MM.1S (cell line): ENCODE data around the gene TSEN34.
A peak's percentile ranks its signal among the peaks of the same experiment; 100 is the strongest.
"Not testable (repeated sequence)": the region's sequence is repeated elsewhere in the genome, so short reads cannot be mapped to it uniquely, and the experiment has no call there.

Experiments
- DNase-seq: peaks from one replicate; pipeline ENCODE4 v3.0.0-alpha.2; 2015
- H2AFZ ChIP-seq: fragments of 300-600 bp; sonication (generic); 2 replicates; pipeline ENCODE4 v1.6.0; 2016; ENCODE audit warnings: antibody characterized with exemption, low read length
- H3F3A ChIP-seq: fragments of 300-600 bp; sonication (generic); 2 replicates; pipeline ENCODE4 v1.6.1; 2016; ENCODE audit warnings: mild to moderate bottlenecking, antibody characterized with exemption, low read length, moderate library complexity, mixed read lengths; ENCODE audit not compliant: insufficient read depth
- H3K27ac ChIP-seq: fragments of 300-600 bp; sonication (generic); 2 replicates; pipeline ENCODE4 v1.5.1; 2016; ENCODE audit warnings: mild to moderate bottlenecking, low read length
- H3K27me3 ChIP-seq: fragments of 300-600 bp; sonication (generic); replicated peaks from 2 replicates; pipeline ENCODE4 v1.6.0; 2016; ENCODE audit warnings: low read length; ENCODE audit not compliant: insufficient read depth
- H3K36me3 ChIP-seq: fragments of 300-600 bp; sonication (generic); replicated peaks from 2 replicates; pipeline ENCODE4 v1.6.1; 2016; ENCODE audit warnings: mild to moderate bottlenecking, low read length, mixed read lengths; ENCODE audit not compliant: insufficient read depth
- H3K4me1 ChIP-seq: fragments of 300-600 bp; sonication (generic); 2 replicates; pipeline ENCODE4 v1.6.1; 2016; ENCODE audit warnings: low read length, mixed read lengths
- H3K4me2 ChIP-seq: fragments of 300-600 bp; sonication (generic); 2 replicates; pipeline ENCODE4 v1.6.0; 2016; ENCODE audit warnings: low read depth, low read length
- H3K4me3 ChIP-seq: fragments of 300-600 bp; sonication (generic); 2 replicates; pipeline ENCODE4 v1.5.1; 2016; ENCODE audit warnings: low read length, mixed read lengths
- H3K79me2 ChIP-seq: fragments of 300-600 bp; sonication (generic); 2 replicates; pipeline ENCODE4 v1.6.1; 2016; ENCODE audit warnings: mixed run types, low read length, mixed read lengths
- H3K9ac ChIP-seq: fragments of 300-600 bp; sonication (generic); 2 replicates; pipeline ENCODE4 v1.6.1; 2016; ENCODE audit warnings: low read length, mixed read lengths
- H3K9me2 ChIP-seq: fragments of 300-600 bp; sonication (generic); replicated peaks from 2 replicates; pipeline ENCODE4 v1.6.1; 2016; ENCODE audit warnings: mild to moderate bottlenecking, low read length, mixed read lengths; ENCODE audit not compliant: insufficient read depth
- H3K9me3 ChIP-seq: fragments of 300-600 bp; sonication (generic); replicated peaks from 2 replicates; pipeline ENCODE4 v1.6.1; 2016; ENCODE audit warnings: mild to moderate bottlenecking, low read length, mixed read lengths; ENCODE audit not compliant: insufficient read depth
- H4K20me1 ChIP-seq: fragments of 300-600 bp; sonication (generic); 2 replicates; pipeline ENCODE4 v1.6.1; 2016; ENCODE audit warnings: mild to moderate bottlenecking, low read length, moderate library complexity, mixed read lengths; ENCODE audit not compliant: insufficient read depth
- EZH2 ChIP-seq: fragments of 300-600 bp; sonication (generic); optimal IDR thresholded peaks from 2 replicates; pipeline ENCODE3; 2017; ENCODE audit warnings: low read depth, mild to moderate bottlenecking, antibody characterized with exemption, low read length, mixed read lengths
- EZH2phosphoT487 ChIP-seq: fragments of 300-600 bp; sonication (generic); IDR thresholded peaks from 2 replicates; pipeline ENCODE4 v1.6.1; 2018; ENCODE audit warnings: antibody characterized with exemption, low read length
- TF ChIP-seq, protein P1 (sequence below): fragments of 300-600 bp; sonication (generic); IDR thresholded peaks from 2 replicates; pipeline ENCODE4 v1.5.1; 2016; ENCODE audit warnings: antibody characterized with exemption, low read length, mixed read lengths

TSEN34 gene

GRCh38 chr19:54209058-54209810, 18.1 kb downstream of the TSEN34 start:
- Histone ChIP-seq H3F3A (peaks cover 62% of the 10 kb centered on the region), H2AFZ (no peak overlapping the region), H3K79me2 (peaks cover 30% of the 10 kb centered on the region), H4K20me1 (peaks cover 57% of the 10 kb centered on the region), H3K9ac (no peak overlapping the region), H3K36me3 (peaks cover 23% of the 10 kb centered on the region), H3K4me3 (no peak overlapping the region), H3K9me3 (no peaks in the 10 kb centered on the region), H3K4me1 (peaks cover 11% of the 10 kb centered on the region; the same call in 1 of the 2 replicates), H3K27me3 (no peaks in the 10 kb centered on the region), H3K27ac (no peak overlapping the region), H3K4me2 (no peak overlapping the region), H3K9me2 (no peaks in the 10 kb centered on the region)
- no peak for DNase-seq
- TF ChIP-seq, protein P1, sequence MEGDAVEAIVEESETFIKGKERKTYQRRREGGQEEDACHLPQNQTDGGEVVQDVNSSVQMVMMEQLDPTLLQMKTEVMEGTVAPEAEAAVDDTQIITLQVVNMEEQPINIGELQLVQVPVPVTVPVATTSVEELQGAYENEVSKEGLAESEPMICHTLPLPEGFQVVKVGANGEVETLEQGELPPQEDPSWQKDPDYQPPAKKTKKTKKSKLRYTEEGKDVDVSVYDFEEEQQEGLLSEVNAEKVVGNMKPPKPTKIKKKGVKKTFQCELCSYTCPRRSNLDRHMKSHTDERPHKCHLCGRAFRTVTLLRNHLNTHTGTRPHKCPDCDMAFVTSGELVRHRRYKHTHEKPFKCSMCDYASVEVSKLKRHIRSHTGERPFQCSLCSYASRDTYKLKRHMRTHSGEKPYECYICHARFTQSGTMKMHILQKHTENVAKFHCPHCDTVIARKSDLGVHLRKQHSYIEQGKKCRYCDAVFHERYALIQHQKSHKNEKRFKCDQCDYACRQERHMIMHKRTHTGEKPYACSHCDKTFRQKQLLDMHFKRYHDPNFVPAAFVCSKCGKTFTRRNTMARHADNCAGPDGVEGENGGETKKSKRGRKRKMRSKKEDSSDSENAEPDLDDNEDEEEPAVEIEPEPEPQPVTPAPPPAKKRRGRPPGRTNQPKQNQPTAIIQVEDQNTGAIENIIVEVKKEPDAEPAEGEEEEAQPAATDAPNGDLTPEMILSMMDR = no peak
- TF ChIP-seq EZH2phosphoT487 (no peak), EZH2 (no peak)

GRCh38 chr19:54209811-54210494, 18.8 kb downstream of the TSEN34 start:
- Histone ChIP-seq H3F3A (peaks cover 59% of the 10 kb centered on the region), H3K9ac (no peak overlapping the region), H3K4me3 (no peak overlapping the region), H2AFZ (no peak overlapping the region), H3K4me2 (no peak overlapping the region), H3K36me3 (peaks cover 16% of the 10 kb centered on the region), H3K27me3 (no peaks in the 10 kb centered on the region), H3K9me3 (no peaks in the 10 kb centered on the region), H3K9me2 (no peaks in the 10 kb centered on the region), H3K27ac (no peak overlapping the region), H4K20me1 (peaks cover 50% of the 10 kb centered on the region), H3K4me1 (peaks cover 8% of the 10 kb centered on the region; the same call in 1 of the 2 replicates), H3K79me2 (peaks cover 23% of the 10 kb centered on the region)
- no peak for TF ChIP-seq EZH2
- no peak for TF ChIP-seq EZH2phosphoT487
- TF ChIP-seq, protein P1 = no peak
- no peak for DNase-seq

- Histone ChIP-seq H3K9ac (no peak overlapping the region), H3K27ac (peak overlapping the region; percentile 29; the same call in 1 of the 2 replicates), H3K9me2 (no peaks in the 10 kb centered on the region), H3K79me2 (peaks cover 10% of the 10 kb centered on the region), H4K20me1 (peaks cover 37% of the 10 kb centered on the region), H3F3A (peaks cover 46% of the 10 kb centered on the region), H3K4me2 (no peak overlapping the region), H3K4me1 (peaks cover 7% of the 10 kb centered on the region; the same call in 1 of the 2 replicates), H3K4me3 (no peak overlapping the region), H2AFZ (no peak overlapping the region), H3K36me3 (peaks cover 6% of the 10 kb centered on the region), H3K27me3 (no peaks in the 10 kb centered on the region), H3K9me3 (no peaks in the 10 kb centered on the region)
- no peak for DNase-seq
- TF ChIP-seq, protein P1 = no peak
Measured at GRCh38 chr19:54211235-54211634, 20.1 kb downstream of the TSEN34 start.

DNA sequence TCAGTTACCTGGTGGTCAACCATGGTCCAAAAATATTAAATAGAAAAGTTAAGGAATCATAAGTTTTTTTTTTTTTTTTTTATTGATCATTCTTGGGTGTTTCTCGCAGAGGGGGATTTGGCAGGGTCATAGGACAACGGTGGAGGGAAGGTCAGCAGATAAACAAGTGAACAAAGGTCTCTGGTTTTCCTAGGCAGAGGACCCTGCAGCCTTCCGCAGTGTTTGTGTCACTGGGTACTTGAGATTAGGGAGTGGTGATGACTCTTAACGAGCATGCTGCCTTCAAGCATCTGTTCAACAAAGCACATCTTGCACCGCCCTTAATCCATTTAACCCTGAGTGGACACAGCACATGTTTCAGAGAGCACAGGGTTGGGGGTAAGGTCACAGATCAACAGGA, 23.1 kb downstream of the TSEN34 start:
- not testable (repeated sequence) for H3K9ac ChIP-seq, H3K9me3 ChIP-seq, H3K4me2 ChIP-seq, H3K4me3 ChIP-seq, H3K27me3 ChIP-seq, DNase-seq, H3K79me2 ChIP-seq, H2AFZ ChIP-seq, H3K36me3 ChIP-seq, H3K9me2 ChIP-seq, H3K27ac ChIP-seq, H3K4me1 ChIP-seq
- peaks cover 20% of the 10 kb centered on the region for H3F3A ChIP-seq
- H4K20me1 ChIP-seq = peaks cover 10% of the 10 kb centered on the region; the same call in 1 of the 2 replicates

GRCh38 chr19:54214734-54215133, 23.6 kb downstream of the TSEN34 start:
- H3F3A ChIP-seq = peaks cover 14% of the 10 kb centered on the region
- H3K4me2 ChIP-seq, H3K4me1 ChIP-seq, H2AFZ ChIP-seq, H3K9me3 ChIP-seq, H3K27ac ChIP-seq, H3K36me3 ChIP-seq, H3K9me2 ChIP-seq, H3K79me2 ChIP-seq, H3K4me3 ChIP-seq, DNase-seq, H3K9ac ChIP-seq, H4K20me1 ChIP-seq, H3K27me3 ChIP-seq: not testable (repeated sequence)
